Measurements from ENCODE around the gene C16orf96. TPM values are rescaled to one million over a fixed set of nuclear protein-coding genes. Genes with fewer than 3 reads are reported as not detected.

Gene C16orf96
- total RNA-seq, 1 experiment from 2014 or later, result 0.15 TPM

- ChIA-PET CTCF (interaction anchor here (0.9 kb wide), 1 partner anchor 80 kb away, joined by 3 read pairs; no protein-coding TSS in a partner anchor), POLR2A (interaction anchor here (0.6 kb wide), 1 partner anchor 119 kb away, joined by 8 read pairs; the partner anchor contains the start of genes ANKS3 and DNAAF8)
- H3K36me3 ChIP-seq (ENCODE audit: control insufficient read depth, insufficient read depth, low read length), result no peaks in the 10 kb centered on the region
- BruUV-seq (replicated peaks), result no TSS peak
- DNase-seq (ENCODE audit: low read depth, low spot score), result peak; percentile 36
- no peaks in the 10 kb centered on the region for H3K27me3 ChIP-seq (ENCODE audit: control insufficient read depth, insufficient read depth, low read length)
- H3K4me3 ChIP-seq (ENCODE audit: low read depth in 2 of 2, low read length in 2 of 2), result peak within 1 kb of the TSS; percentile 67 to 74
- peak; percentile 66 for TF ChIP-seq POLR2AphosphoS5 (IDR thresholded peaks at IDR 0.05; ENCODE audit: low read depth, low read length)
- peak; percentile 80; the same call in 1 of the 2 replicates for TF ChIP-seq SIN3A (IDR thresholded peaks at IDR 0.05; ENCODE audit: borderline replicate concordance, insufficient read depth, low read depth, low read length)
- no peak for TF ChIP-seq REST (IDR thresholded peaks at IDR 0.05; ENCODE audit: insufficient read depth in 1 of 2, low read depth in 2 of 2, low read length in 1 of 2)
- TF ChIP-seq TCF7L2 (IDR thresholded peaks at IDR 0.05; ENCODE audit: low read depth, low read length), result peak; percentile 17; the same call in 1 of the 2 replicates
- TF ChIP-seq CTCF (IDR thresholded peaks at IDR 0.05), result no peak
- intact Hi-C loops (cut with micrococcal nuclease; ENCODE audit: unreplicated experiment) (no loop called here), in situ Hi-C loops (cut with HindIII; ENCODE audit: low pct_unique_long_range_greater_than_20kb, low sequenced_read_pairs) (no loop called here)
- peak within 1 kb of the TSS; percentile 92 for H3K27ac ChIP-seq (ENCODE audit: low read length)
- peak; percentile 76 for ATAC-seq
- no peaks in the 10 kb centered on the region for H3K9me3 ChIP-seq (ENCODE audit: control insufficient read depth, insufficient read depth, low read depth, low read length)
- peaks cover 29% of the 10 kb centered on the region for H3K4me1 ChIP-seq (ENCODE audit: control insufficient read depth, insufficient read depth, low read length)
These were observed 58.6 kb downstream of the C16orf96 start, which contains the start of gene UBALD1 for GRCh38 chr16:4614571-4615383. Gene UBALD1, minus strand, starts transcription at chr16:4614888. Its CDS starts 91 bp downstream, at chr16:4614797.

- intact Hi-C loops (cut with micrococcal nuclease; ENCODE audit: unreplicated experiment), result no loop called here
- Histone ChIP-seq H3K4me1 (ENCODE audit: control insufficient read depth, insufficient read depth, low read length) (peaks cover 29% of the 10 kb centered on the region), H3K27ac (ENCODE audit: low read length) (peak overlapping the region; percentile 92), H3K27me3 (ENCODE audit: control insufficient read depth, insufficient read depth, low read length) (no peaks in the 10 kb centered on the region), H3K9me3 (ENCODE audit: control insufficient read depth, insufficient read depth, low read depth, low read length) (no peaks in the 10 kb centered on the region), H3K4me3 (ENCODE audit: low read depth in 2 of 2, low read length in 2 of 2) (peak overlapping the region; percentile 67 to 74), H3K36me3 (ENCODE audit: control insufficient read depth, insufficient read depth, low read length) (no peaks in the 10 kb centered on the region)
- CTCF ChIA-PET, result interaction anchor here (0.6 to 1.0 kb wide), 6 partner anchors 8 to 103 kb away, joined by 3 read pairs; no protein-coding TSS in a partner anchor
- in situ Hi-C loops (cut with HindIII; ENCODE audit: low pct_unique_long_range_greater_than_20kb, low sequenced_read_pairs), result no loop called here
- POLR2A ChIA-PET, result interaction anchor here (0.6 to 1.1 kb wide), 8 partner anchors 10 to 342 kb away, joined by 3 to 13 read pairs (median 8); partner anchors contain the start of genes ANKS3, CDIP1 and DNAAF8
- DNase-seq (ENCODE audit: low read depth, low spot score), result no peak
- ATAC-seq, result no peak
- no peak for TF ChIP-seq SIN3A (IDR thresholded peaks at IDR 0.05; ENCODE audit: borderline replicate concordance, insufficient read depth, low read depth, low read length)
- no peak for TF ChIP-seq POLR2AphosphoS5 (IDR thresholded peaks at IDR 0.05; ENCODE audit: low read depth, low read length)
- TF ChIP-seq CTCF (IDR thresholded peaks at IDR 0.05), result no peak
- TF ChIP-seq REST (IDR thresholded peaks at IDR 0.05; ENCODE audit: insufficient read depth in 1 of 2, low read depth in 2 of 2, low read length in 1 of 2), result no peak
- no peak; the same call in 1 of the 2 replicates for TF ChIP-seq TCF7L2 (IDR thresholded peaks at IDR 0.05; ENCODE audit: low read depth, low read length)
- BruUV-seq (replicated peaks), result no TSS peak
These were observed 59.4 kb downstream of the C16orf96 start for GRCh38 chr16:4615384-4616046.

Measured in Panc1 (cell line).